HepG2 (cell line): ENCODE measurements around the gene MLYCD. TPM values are rescaled to one million over a fixed set of nuclear protein-coding genes. Genes with fewer than 3 reads are reported as not detected.

Experiments used
- ARNT ChIP-seq: fragments of 450-650 bp; IDR thresholded peaks from 2 replicates; pipeline ENCODE4 v1.6.1; 2017
- HCFC1 ChIP-seq: fragments of 150-350 bp; IDR thresholded peaks from 2 replicates; pipeline ENCODE4 v1.6.1; 2014; ENCODE audit warnings: low read depth, low read length
- MTERF4 ChIP-seq: sonication (generic); formaldehyde crosslinking; IDR thresholded peaks from 2 replicates; pipeline ENCODE4 v1.8.0; 2023; ENCODE audit warnings: mild to moderate bottlenecking, missing genetic modification reagents
- TEAD2 ChIP-seq: sonication (generic); formaldehyde crosslinking; IDR thresholded peaks from 2 replicates; pipeline ENCODE4 v1.9.0; 2021; ENCODE audit warnings: missing genetic modification reagents
- TFE3 ChIP-seq: IDR thresholded peaks from 2 replicates; pipeline ENCODE4 v1.6.1; 2016
- TGIF2 ChIP-seq: IDR thresholded peaks from 2 replicates; pipeline ENCODE4 v1.6.1; 2016; ENCODE audit warnings: control low read depth, missing compliant biosample characterization
- ZBTB20 ChIP-seq: sonication (generic); formaldehyde crosslinking; IDR thresholded peaks from 2 replicates; pipeline ENCODE4 v1.8.1; 2023; ENCODE audit warnings: missing genetic modification reagents, low read depth, mild to moderate bottlenecking, borderline replicate concordance
- ZBTB4 ChIP-seq: sonication (generic); formaldehyde crosslinking; IDR thresholded peaks from 2 replicates; pipeline ENCODE4 v1.4.0; 2020; ENCODE audit warnings: missing genetic modification reagents, mild to moderate bottlenecking, borderline replicate concordance
- ZBTB44 ChIP-seq: sonication (generic); formaldehyde crosslinking; IDR thresholded peaks from 2 replicates; pipeline ENCODE4 v1.4.0; 2020; ENCODE audit warnings: missing genetic modification reagents
- ZNF382 ChIP-seq: sonication (generic); formaldehyde crosslinking; IDR thresholded peaks from 2 replicates; pipeline ENCODE4 v1.5.0; 2020; ENCODE audit warnings: missing genetic modification reagents, mild to moderate bottlenecking, borderline replicate concordance
- ZNF460 ChIP-seq: sonication (generic); formaldehyde crosslinking; IDR thresholded peaks from 2 replicates; pipeline ENCODE4 v1.5.1; 2020; ENCODE audit warnings: missing genetic modification reagents, mild to moderate bottlenecking, borderline replicate concordance
- ZNF572 ChIP-seq: sonication (generic); formaldehyde crosslinking; IDR thresholded peaks from 2 replicates; pipeline ENCODE4 v1.5.1; 2020; ENCODE audit warnings: mild to moderate bottlenecking, missing genetic modification reagents
- ZNF574 ChIP-seq: sonication (generic); formaldehyde crosslinking; IDR thresholded peaks from 2 replicates; pipeline ENCODE4 v1.4.0; 2020; ENCODE audit warnings: missing genetic modification reagents
- ZUFSP ChIP-seq: sonication (generic); formaldehyde crosslinking; IDR thresholded peaks from 2 replicates; pipeline ENCODE4 v1.9.0; 2021; ENCODE audit warnings: missing genetic modification reagents, mild to moderate bottlenecking, borderline replicate concordance
- polyA plus RNA-seq, 8 experiments: library from polyadenylated mRNA; depleted of rRNA in 3 of 8; stranded (reverse) in 7 of 8; unstranded in 1 of 8; fragments of >200 nt; fragmentation: Illumina TruSeq in 4 of 8; extraction: Trizol in 4 of 8; gene quantifications; 2 replicates each; pipeline versions ENCODE4 v1.2.1 to v1.2.3, GENCODE V29; 2011 to 2016; ENCODE audit warnings: low read depth in 4 of 8, missing spikeins in 1 of 8, mixed read lengths in 1 of 8; ENCODE audit not compliant: insufficient read depth in 1 of 8
- total RNA-seq, 5 experiments: library from RNA; depleted of rRNA; stranded (reverse); fragments of >200 nt; fragmentation: Illumina TruSeq; extraction: Trizol; gene quantifications; 2 replicates each; pipeline ENCODE4 v1.2.3, GENCODE V29; 2016; ENCODE audit warnings: low read depth in 1 of 5

MLYCD gene
- total and polyA plus RNA-seq, 2 of the 13 experiments (the other 11 are each of a cell fraction or from before 2014, with no cell fraction given), result 1.8 to 4.0 TPM

GRCh38 chr16:83937922-83938885 is 39.3 kb downstream of the MLYCD start (continued):
- TF ChIP-seq TFE3 (CRISPR knock-in tag), result peak; percentile 21; the same call in 1 of the 2 replicates
- 0 out of 2 replicates have a peak, but pooled peaks have one; percentile 53 for TF ChIP-seq ZNF572 (CRISPR knock-in tag)
- TF ChIP-seq ZNF574 (CRISPR knock-in tag), result peak; percentile 32; the same call in 1 of the 2 replicates
- 0 out of 2 replicates have a peak, but pooled peaks have one; percentile 27 for TF ChIP-seq MTERF4 (CRISPR knock-in tag)
- TF ChIP-seq ZNF382 (CRISPR knock-in tag), result no peak
- peak; percentile 36; the same call in 1 of the 2 replicates for TF ChIP-seq ZBTB4 (CRISPR knock-in tag)
- TF ChIP-seq ZBTB44 (CRISPR knock-in tag), result no peak
- no peak for TF ChIP-seq HCFC1
- TF ChIP-seq TGIF2 (CRISPR knock-in tag), result no peak
- TF ChIP-seq ZNF460, result peak; percentile 100
- no peak for TF ChIP-seq ARNT
- TF ChIP-seq TEAD2, result no peak
- TF ChIP-seq ZUFSP (CRISPR knock-in tag), result no peak
- TF ChIP-seq ZBTB20 (CRISPR knock-in tag), result 0 out of 2 replicates have a peak, but pooled peaks have one; percentile 30
